HFF-Myc (cell line): ENCODE measurements around the gene DEF6.

Experiments
- DNase-seq: peaks from one replicate; pipeline ENCODE4 v3.0.0-alpha.2; 2011; ENCODE audit warnings: low read depth; ENCODE audit errors: extremely low read depth
- H3K4me3 ChIP-seq: replicated peaks from 2 replicates; pipeline ENCODE4 v1.5.1; 2011; ENCODE audit warnings: low read depth, mild to moderate bottlenecking, control low read depth, low read length
- CTCF ChIP-seq: IDR thresholded peaks from 2 replicates; pipeline ENCODE4 v1.5.1; 2012; ENCODE audit warnings: mild to moderate bottlenecking, low read depth, low read length, control low read depth; ENCODE audit errors: missing control alignments

Gene DEF6

DNA sequence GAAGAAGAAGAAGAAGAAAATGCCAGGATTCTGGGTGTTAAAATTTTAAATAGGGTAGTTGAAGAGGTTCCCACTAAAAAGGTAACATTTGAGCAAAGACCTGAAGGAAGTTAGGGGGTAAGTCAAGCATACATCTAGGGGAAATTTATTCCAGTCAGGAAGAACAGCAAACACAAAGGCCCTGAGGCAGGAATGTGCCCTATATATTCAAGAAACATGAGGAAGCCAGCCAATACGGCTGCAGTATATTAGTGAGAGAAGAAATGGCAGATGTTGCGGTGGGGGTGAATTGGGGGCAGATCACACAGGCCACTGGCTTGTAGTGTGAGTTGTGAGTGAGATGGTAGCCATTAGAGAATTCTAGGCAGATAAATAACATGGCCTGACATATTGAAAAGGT lies 32.1 kb upstream of the DEF6 start:
- TF ChIP-seq CTCF: no peak
- no peak overlapping the region for H3K4me3 ChIP-seq
- DNase-seq: no peak

GRCh38 chr6:35267446-35267845 lies 30.2 kb upstream of the DEF6 start:
- no peak overlapping the region for H3K4me3 ChIP-seq
- TF ChIP-seq CTCF: no peak
- no peak for DNase-seq

GRCh38 chr6:35267897-35268296 lies 29.7 kb upstream of the DEF6 start:
- DNase-seq: no peak
- H3K4me3 ChIP-seq: no peak overlapping the region
- TF ChIP-seq CTCF: no peak

GRCh38 chr6:35272005-35272404 lies 25.6 kb upstream of the DEF6 start:
- no peak for DNase-seq
- TF ChIP-seq CTCF: no peak
- no peak overlapping the region for H3K4me3 ChIP-seq

DNA sequence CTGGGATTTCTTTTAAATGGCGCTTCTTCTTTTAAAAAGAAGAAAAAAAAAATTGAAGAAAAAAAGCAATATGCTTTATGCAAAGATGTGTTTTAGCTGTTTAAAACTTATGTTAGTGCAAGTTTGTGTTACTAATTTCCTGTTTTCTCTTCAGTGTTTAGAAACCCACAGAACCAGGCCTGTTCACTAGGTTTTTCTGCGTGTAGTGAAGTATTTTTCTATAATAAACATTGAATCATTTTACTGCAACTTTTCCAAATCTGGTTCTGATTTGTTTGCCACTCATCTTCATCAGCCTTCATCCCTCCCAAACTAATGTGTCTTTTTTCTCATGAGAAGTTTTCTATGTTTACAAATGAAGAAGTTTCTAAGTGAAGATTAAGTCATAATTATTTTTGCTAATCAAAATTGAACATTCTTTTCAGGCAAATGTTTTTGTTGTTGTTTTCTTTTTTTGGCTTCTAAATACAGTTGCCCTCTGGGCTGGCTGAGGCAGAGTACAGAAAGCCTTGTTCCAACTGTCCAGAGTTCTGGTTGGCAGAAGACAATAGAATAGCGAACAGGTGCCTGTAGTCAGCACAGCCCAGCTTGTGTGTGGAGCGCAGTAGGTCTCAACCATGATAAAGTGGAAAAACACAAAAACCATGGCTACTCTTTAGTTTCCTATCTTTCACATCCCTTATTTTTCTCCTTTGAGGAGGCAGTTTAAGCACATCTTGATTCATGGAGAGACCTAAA lies 23.6 kb upstream of the DEF6 start:
- H3K4me3 ChIP-seq: no peak overlapping the region
- TF ChIP-seq CTCF: no peak
- no peak for DNase-seq

GRCh38 chr6:35275744-35276260 lies 21.8 kb upstream of the DEF6 start:
- no peak overlapping the region for H3K4me3 ChIP-seq
- no peak for DNase-seq
- TF ChIP-seq CTCF: no peak

- no peak for TF ChIP-seq CTCF
- DNase-seq: no peak
- no peak overlapping the region for H3K4me3 ChIP-seq
Measured at GRCh38 chr6:35278708-35279107, 18.9 kb upstream of the DEF6 start.
